ENCODE data around the gene ROBO1.

The ROBO1 gene

DNA sequence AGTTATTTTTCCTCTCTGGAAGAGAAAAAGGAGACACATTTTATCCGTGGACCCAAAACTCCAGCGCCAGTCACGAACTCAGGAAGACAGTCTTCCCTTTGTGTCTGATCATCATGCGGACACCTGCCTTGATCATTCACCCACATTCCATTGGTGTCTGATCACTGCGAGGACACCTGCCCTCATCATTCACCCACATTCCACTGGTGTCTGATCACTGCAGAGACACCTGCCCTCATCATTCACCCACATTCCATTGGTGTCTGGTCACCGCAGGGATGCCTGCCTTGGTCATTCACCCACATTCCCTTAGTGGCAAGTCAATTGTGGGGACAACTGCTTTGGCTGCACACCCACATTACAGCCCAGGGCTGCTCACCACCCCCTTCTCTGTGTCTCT, 148.9 kb downstream of the ROBO1 start:
- H3K27ac ChIP-seq, result no peak overlapping the region
- CTCF ChIA-PET, result no interaction called here
- TF ChIP-seq, protein P1, sequence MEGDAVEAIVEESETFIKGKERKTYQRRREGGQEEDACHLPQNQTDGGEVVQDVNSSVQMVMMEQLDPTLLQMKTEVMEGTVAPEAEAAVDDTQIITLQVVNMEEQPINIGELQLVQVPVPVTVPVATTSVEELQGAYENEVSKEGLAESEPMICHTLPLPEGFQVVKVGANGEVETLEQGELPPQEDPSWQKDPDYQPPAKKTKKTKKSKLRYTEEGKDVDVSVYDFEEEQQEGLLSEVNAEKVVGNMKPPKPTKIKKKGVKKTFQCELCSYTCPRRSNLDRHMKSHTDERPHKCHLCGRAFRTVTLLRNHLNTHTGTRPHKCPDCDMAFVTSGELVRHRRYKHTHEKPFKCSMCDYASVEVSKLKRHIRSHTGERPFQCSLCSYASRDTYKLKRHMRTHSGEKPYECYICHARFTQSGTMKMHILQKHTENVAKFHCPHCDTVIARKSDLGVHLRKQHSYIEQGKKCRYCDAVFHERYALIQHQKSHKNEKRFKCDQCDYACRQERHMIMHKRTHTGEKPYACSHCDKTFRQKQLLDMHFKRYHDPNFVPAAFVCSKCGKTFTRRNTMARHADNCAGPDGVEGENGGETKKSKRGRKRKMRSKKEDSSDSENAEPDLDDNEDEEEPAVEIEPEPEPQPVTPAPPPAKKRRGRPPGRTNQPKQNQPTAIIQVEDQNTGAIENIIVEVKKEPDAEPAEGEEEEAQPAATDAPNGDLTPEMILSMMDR (conservative IDR thresholded peaks at IDR 0.05; ENCODE audit: low read depth), result no peak
- POLR2A ChIA-PET (ENCODE audit: low non-redundant PET), result no interaction called here
- DNase-seq (ENCODE audit: low spot score), result no peak

DNA sequence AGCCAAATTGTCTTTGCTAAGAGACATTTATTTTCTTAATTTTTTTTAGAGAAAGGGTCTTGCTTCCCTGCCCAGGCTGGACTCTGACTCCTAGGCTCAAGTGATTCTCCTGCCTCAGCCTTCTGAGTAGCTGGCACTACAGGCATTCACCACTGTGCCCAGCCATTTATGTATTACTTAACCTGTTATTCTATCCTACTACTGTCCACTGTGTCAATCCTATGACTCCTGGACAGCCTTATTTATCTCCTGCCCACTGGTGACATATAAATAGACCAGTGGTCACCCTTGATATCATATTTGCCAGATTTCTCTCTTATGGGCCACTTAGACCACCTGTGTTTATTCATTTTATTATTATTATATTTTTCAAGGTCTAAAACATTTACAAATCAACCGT, 161.4 kb downstream of the ROBO1 start:
- TF ChIP-seq, protein P1 (conservative IDR thresholded peaks at IDR 0.05; ENCODE audit: low read depth), result no peak
- H3K27ac ChIP-seq, result no peak overlapping the region
- no peak for DNase-seq (ENCODE audit: low spot score)
- ChIA-PET CTCF (no interaction called here), POLR2A (ENCODE audit: low non-redundant PET) (no interaction called here)

DNA sequence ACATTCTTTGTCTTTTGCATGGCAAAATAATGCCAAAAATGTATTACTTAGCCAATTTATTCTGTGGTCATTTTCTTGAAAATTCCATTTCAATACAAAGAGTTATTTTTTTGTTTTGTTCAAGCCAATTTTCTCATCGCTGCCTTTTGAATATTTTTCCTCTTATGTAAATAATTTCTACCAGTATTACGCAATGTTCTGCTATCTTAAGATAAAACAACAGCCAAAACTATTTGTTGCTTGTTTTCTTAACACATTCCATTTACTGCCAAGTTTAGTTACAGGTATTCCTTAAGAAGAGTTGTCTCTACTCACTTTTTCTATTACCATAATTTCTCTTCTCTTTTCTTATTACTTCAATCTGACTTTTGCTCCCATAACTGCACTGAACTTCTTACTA, 163.1 kb downstream of the ROBO1 start:
- POLR2A ChIA-PET (ENCODE audit: low non-redundant PET), result no interaction called here
- DNase-seq (ENCODE audit: low spot score), result no peak
- TF ChIP-seq, protein P1 (conservative IDR thresholded peaks at IDR 0.05; ENCODE audit: low read depth), result no peak
- CTCF ChIA-PET, result no interaction called here
- H3K27ac ChIP-seq, result no peak overlapping the region

DNA sequence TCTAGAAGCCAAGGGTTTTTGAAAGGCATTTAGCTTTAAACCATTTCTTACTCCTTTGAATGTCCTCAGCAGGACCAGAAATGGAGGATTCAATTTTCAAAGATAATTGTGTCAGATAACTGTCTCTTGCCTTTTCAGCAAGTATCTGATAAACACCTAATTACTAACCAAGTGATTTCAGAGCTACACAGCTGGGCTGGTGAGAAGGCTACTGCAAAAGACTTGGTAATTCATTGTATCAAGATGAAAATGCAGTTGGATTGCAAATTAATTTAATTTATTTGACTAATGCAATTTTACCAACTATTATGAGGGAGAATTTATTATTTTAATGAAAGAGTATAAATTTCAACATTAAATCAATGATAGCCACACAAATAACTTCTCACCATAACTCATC, 165.4 kb downstream of the ROBO1 start:
- TF ChIP-seq, protein P1 (conservative IDR thresholded peaks at IDR 0.05; ENCODE audit: low read depth), result no peak
- ChIA-PET POLR2A (ENCODE audit: low non-redundant PET) (no interaction called here), CTCF (no interaction called here)
- no peak for DNase-seq (ENCODE audit: low spot score)
- H3K27ac ChIP-seq, result no peak overlapping the region

GRCh38 chr3:79598594-79598993, 169.2 kb downstream of the ROBO1 start:
- ChIA-PET POLR2A (ENCODE audit: low non-redundant PET) (no interaction called here), CTCF (no interaction called here)
- TF ChIP-seq, protein P1 (conservative IDR thresholded peaks at IDR 0.05; ENCODE audit: low read depth), result no peak
- no peak overlapping the region for H3K27ac ChIP-seq
- DNase-seq (ENCODE audit: low spot score), result no peak

- TF ChIP-seq, protein P1 (conservative IDR thresholded peaks at IDR 0.05; ENCODE audit: low read depth), result no peak
- no peak for DNase-seq (ENCODE audit: low spot score)
- ChIA-PET POLR2A (ENCODE audit: low non-redundant PET) (no interaction called here), CTCF (no interaction called here)
- no peak overlapping the region for H3K27ac ChIP-seq
Observed at GRCh38 chr3:79597709-79598108, 170.1 kb downstream of the ROBO1 start.

GRCh38 chr3:79587150-79587549, 180.6 kb downstream of the ROBO1 start:
- DNase-seq (ENCODE audit: low spot score), result no peak
- CTCF ChIA-PET, result no interaction called here
- TF ChIP-seq, protein P1 (conservative IDR thresholded peaks at IDR 0.05; ENCODE audit: low read depth), result no peak
- H3K27ac ChIP-seq, result no peak overlapping the region
- POLR2A ChIA-PET (ENCODE audit: low non-redundant PET), result no interaction called here

Measured in RWPE1 (cell line).